ENCODE measurements around the gene TOMM34. TPM values are rescaled to one million over a fixed set of nuclear protein-coding genes. Genes with fewer than 3 reads are reported as not detected.

TOMM34 gene
- polyA plus RNA-seq, 1 of the 3 experiments (the other 2 are of a cell fraction): 40.5 TPM

GRCh38 chr20:44961870-44962267 is 1.7 kb upstream of the TOMM34 start:
- CTCF ChIA-PET: interaction anchor here (0.8 to 1.0 kb wide), 3 partner anchors 13 to 134 kb away, joined by 3 read pairs; no protein-coding TSS in a partner anchor
- peaks cover 35% of the 10 kb centered on the region for H3K79me2 ChIP-seq (ENCODE audit: insufficient read depth)
- H2AFZ ChIP-seq (ENCODE audit: low read depth): peak overlapping the region; percentile 71
- H3K4me1 ChIP-seq (ENCODE audit: control insufficient read depth in 1 of 2, insufficient read depth in 2 of 2, low read depth in 1 of 2, low read length in 1 of 2): peaks cover 22 to 24% of the 10 kb centered on the region in 2 experiments
- POLR2A ChIA-PET: no interaction called here
- no peaks in the 10 kb centered on the region for H3K9me2 ChIP-seq
- WGBS (ENCODE audit: low lambda C conversion rate): 34% methylated on average over 3 of the region's 3 CpGs
- H3K9ac ChIP-seq: no peak overlapping the region
- no peaks in the 10 kb centered on the region for H3K9me3 ChIP-seq
- H3K4me2 ChIP-seq: 0 out of 2 replicates have a peak overlapping the region, but pooled peaks have one; percentile 14
- peak; percentile 43 for DNase-seq
- H3K27me3 ChIP-seq (ENCODE audit: insufficient read depth): no peaks in the 10 kb centered on the region
- TF ChIP-seq CHD2 (IDR thresholded peaks at IDR 0.05; ENCODE audit: low read length, partially characterized antibody): no peak
- no peak for TF ChIP-seq FOXM1 (IDR thresholded peaks at IDR 0.05; ENCODE audit: low read depth)
- no peak for TF ChIP-seq FOXJ3 (CRISPR knock-in tag; IDR thresholded peaks at IDR 0.05)
- TF ChIP-seq IRF3 (IDR thresholded peaks at IDR 0.05; ENCODE audit: low read depth, low read length): no peak
- TF ChIP-seq JUND (IDR thresholded peaks at IDR 0.05): 0 out of 2 replicates have a peak, but pooled peaks have one; percentile 10
- 0 out of 2 replicates have a peak, but pooled peaks have one; percentile 31 for TF ChIP-seq MAX (IDR thresholded peaks at IDR 0.05; ENCODE audit: low read depth)
- TF ChIP-seq PBX3 (IDR thresholded peaks at IDR 0.05): peak; percentile 25; the same call in 1 of the 2 replicates
- TF ChIP-seq EZH2phosphoT487 (IDR thresholded peaks at IDR 0.05; ENCODE audit: borderline replicate concordance, low read depth): no peak
- peak; percentile 71; the same call in 1 of the 2 replicates for TF ChIP-seq USF1 (IDR thresholded peaks at IDR 0.05; ENCODE audit: borderline replicate concordance, low read depth)
- TF ChIP-seq POLR2AphosphoS5 (IDR thresholded peaks at IDR 0.05; ENCODE audit: low read depth, low read length): no peak
- peaks cover 26% of the 10 kb centered on the region for H3F3A ChIP-seq (replicated peaks; ENCODE audit: insufficient read depth)
- peaks cover 16% of the 10 kb centered on the region for H4K20me1 ChIP-seq (ENCODE audit: insufficient read depth)
- H3K36me3 ChIP-seq (replicated peaks in 1 of 2; ENCODE audit: control insufficient read depth in 1 of 2, insufficient read depth in 2 of 2, low read length in 1 of 2): no peaks in the 10 kb centered on the region
- H3K27ac ChIP-seq (ENCODE audit: low read depth in 2 of 2, low read length in 1 of 2): peak overlapping the region in 1 of 2 experiments; percentile 70; a peak in 2 of 4 replicates
- no peak overlapping the region for H3K4me3 ChIP-seq (ENCODE audit: low read depth in 2 of 2, low read length in 1 of 2)

- Histone ChIP-seq H3F3A (replicated peaks; ENCODE audit: insufficient read depth) (peaks cover 26% of the 10 kb centered on the region), H3K9ac (no peak overlapping the region; the same call in 1 of the 2 replicates), H2AFZ (ENCODE audit: low read depth) (peak overlapping the region; percentile 71), H3K79me2 (ENCODE audit: insufficient read depth) (peaks cover 34% of the 10 kb centered on the region), H3K4me1 (ENCODE audit: control insufficient read depth in 1 of 2, insufficient read depth in 2 of 2, low read depth in 1 of 2, low read length in 1 of 2) (peaks cover 21 to 24% of the 10 kb centered on the region in 2 experiments), H3K9me2 (no peaks in the 10 kb centered on the region), H3K9me3 (no peaks in the 10 kb centered on the region), H3K27me3 (ENCODE audit: insufficient read depth) (no peaks in the 10 kb centered on the region), H3K27ac (ENCODE audit: low read depth in 2 of 2, low read length in 1 of 2) (peak overlapping the region in 1 of 2 experiments; percentile 70; a peak in 2 of 4 replicates), H3K4me2 (peak overlapping the region; percentile 96; the same call in 1 of the 2 replicates), H3K36me3 (replicated peaks in 1 of 2; ENCODE audit: control insufficient read depth in 1 of 2, insufficient read depth in 2 of 2, low read length in 1 of 2) (peaks cover under 1 to 4% of the 10 kb centered on the region in 2 experiments), H3K4me3 (ENCODE audit: low read depth in 2 of 2, low read length in 1 of 2) (no peak overlapping the region), H4K20me1 (ENCODE audit: insufficient read depth) (peaks cover 16% of the 10 kb centered on the region)
- POLR2A ChIA-PET: no interaction called here
- TF ChIP-seq USF2 (IDR thresholded peaks at IDR 0.05; ENCODE audit: borderline replicate concordance, low read depth, low read length): no peak
- no peak for TF ChIP-seq CHD2 (IDR thresholded peaks at IDR 0.05; ENCODE audit: low read length, partially characterized antibody)
- CTCF ChIA-PET: interaction anchor here (0.7 to 0.8 kb wide), 3 partner anchors 10 to 134 kb away, joined by 3 read pairs; no protein-coding TSS in a partner anchor
- DNase-seq: no peak
- WGBS (ENCODE audit: low lambda C conversion rate): 48% methylated on average over 4 of the region's 4 CpGs
Observed at GRCh38 chr20:44961011-44961869, 1.0 kb upstream of the TOMM34 start.

All from SK-N-SH (cell line).